WTC11 (cell line): ENCODE data around the gene TTLL5. TPM values are rescaled to one million over a fixed set of nuclear protein-coding genes. Genes with fewer than 3 reads are reported as not detected.
A peak's percentile ranks its signal among the peaks of the same experiment; 100 is the strongest.

Source experiments
- ATAC-seq: fragments of 200-7000 bp; cut with Tn5 transposase; 2 replicates; pipeline ENCODE4 v1.10.0; 2021; ENCODE audit warnings: mild to moderate bottlenecking, moderate library complexity
- CTCF ChIA-PET: fragments of 300-600 bp; sonication (Branson Sonifier 250); formaldehyde crosslinking; loops from one replicate; lab custom pipeline; 2021; ENCODE audit warnings: antibody characterized with exemption; lab: Charles Lee
- POLR2A ChIA-PET: fragments of 350-600 bp; sonication (Branson Sonifier 250); formaldehyde crosslinking; loops from one replicate; lab custom pipeline; 2021; ENCODE audit warnings: antibody characterized with exemption; lab: Charles Lee
- DNase-seq: peaks from one replicate; pipeline ENCODE4 v3.0.0; 2021; ENCODE audit warnings: low spot score
- H3K27ac Mint-ChIP-seq: 2 replicates; pipeline ENCODE4 v1.8.0; 2021; ENCODE audit warnings: mixed read lengths
- H3K27me3 Mint-ChIP-seq: 2 replicates; pipeline ENCODE4 v1.8.0; 2021; ENCODE audit warnings: low read depth, mild to moderate bottlenecking, moderate library complexity, mixed read lengths
- H3K36me3 Mint-ChIP-seq: 2 replicates; pipeline ENCODE4 v1.8.0; 2021; ENCODE audit warnings: mixed read lengths
- H3K4me1 Mint-ChIP-seq: 2 replicates; pipeline ENCODE4 v1.8.0; 2022; ENCODE audit warnings: mixed read lengths
- H3K4me3 Mint-ChIP-seq: 2 replicates; pipeline ENCODE4 v1.8.0; 2021; ENCODE audit warnings: mild to moderate bottlenecking, moderate library complexity, mixed read lengths
- H3K9me3 Mint-ChIP-seq: 2 replicates; pipeline ENCODE4 v1.8.0; 2021; ENCODE audit warnings: mixed read lengths
- ARID4B ChIP-seq: sonication (generic); formaldehyde crosslinking; IDR thresholded peaks from 2 replicates; pipeline ENCODE4 v1.8.0; 2023; ENCODE audit warnings: missing genetic modification reagents, mild to moderate bottlenecking, borderline replicate concordance
- ATF1 ChIP-seq: sonication (generic); formaldehyde crosslinking; IDR thresholded peaks from 2 replicates; pipeline ENCODE4 v1.8.1; 2023; ENCODE audit warnings: mild to moderate bottlenecking, moderate library complexity, missing genetic modification reagents
- CBFB ChIP-seq: sonication (generic); formaldehyde crosslinking; IDR thresholded peaks from 2 replicates; pipeline ENCODE4 v1.8.1; 2022; ENCODE audit warnings: mild to moderate bottlenecking, low read depth, missing genetic modification reagents
- CREB1 ChIP-seq: sonication (generic); formaldehyde crosslinking; IDR thresholded peaks from 2 replicates; pipeline ENCODE4 v1.8.0; 2023; ENCODE audit warnings: mild to moderate bottlenecking, missing genetic modification reagents
- ESRRA ChIP-seq: sonication (generic); formaldehyde crosslinking; IDR thresholded peaks from 2 replicates; pipeline ENCODE4 v1.8.1; 2022; ENCODE audit warnings: mild to moderate bottlenecking, missing genetic modification reagents, borderline replicate concordance
- ETV6 ChIP-seq: sonication (generic); formaldehyde crosslinking; IDR thresholded peaks from 2 replicates; pipeline ENCODE4 v1.8.1; 2022; ENCODE audit warnings: mild to moderate bottlenecking, missing genetic modification reagents
- GABPB1 ChIP-seq: sonication (generic); formaldehyde crosslinking; IDR thresholded peaks from 2 replicates; pipeline ENCODE4 v1.8.1; 2023; ENCODE audit warnings: mild to moderate bottlenecking, missing genetic modification reagents
- HMGA2 ChIP-seq: fragments of 250-450 bp; sonication (Bioruptor Pico); IDR thresholded peaks from 2 replicates; pipeline ENCODE4 v1.4.0; 2021; ENCODE audit warnings: mild to moderate bottlenecking, moderate library complexity
- IRF2 ChIP-seq: sonication (generic); formaldehyde crosslinking; IDR thresholded peaks from 2 replicates; pipeline ENCODE4 v1.8.0; 2022; ENCODE audit warnings: low read depth, missing genetic modification reagents, borderline replicate concordance
- JUN ChIP-seq: sonication (generic); formaldehyde crosslinking; IDR thresholded peaks from 2 replicates; pipeline ENCODE4 v1.8.0; 2023; ENCODE audit warnings: mild to moderate bottlenecking, missing genetic modification reagents
- KAT7 ChIP-seq: sonication (generic); formaldehyde crosslinking; IDR thresholded peaks from 2 replicates; pipeline ENCODE4 v1.8.1; 2023; ENCODE audit warnings: missing genetic modification reagents, mild to moderate bottlenecking, borderline replicate concordance
- MYBL2 ChIP-seq: sonication (generic); formaldehyde crosslinking; IDR thresholded peaks from 2 replicates; pipeline ENCODE4 v1.8.1; 2023; ENCODE audit warnings: mild to moderate bottlenecking, moderate library complexity, missing genetic modification reagents
- NFYB ChIP-seq: sonication (generic); formaldehyde crosslinking; conservative IDR thresholded peaks from 2 replicates; pipeline ENCODE4 v1.8.0; 2022; ENCODE audit warnings: low read depth, missing genetic modification reagents
- NR1H2 ChIP-seq: sonication (generic); formaldehyde crosslinking; IDR thresholded peaks from 2 replicates; pipeline ENCODE4 v1.9.0; 2021; ENCODE audit warnings: mild to moderate bottlenecking, moderate library complexity, missing genetic modification reagents
- OVOL2 ChIP-seq: fragments of 250-450 bp; sonication (Bioruptor Pico); IDR thresholded peaks from 2 replicates; pipeline ENCODE4 v1.9.0; 2021; ENCODE audit warnings: mild to moderate bottlenecking, borderline replicate concordance
- PRRX2 ChIP-seq: fragments of 250-450 bp; sonication (Bioruptor Pico); IDR thresholded peaks from 2 replicates; pipeline ENCODE4 v1.8.0; 2021; ENCODE audit warnings: mild to moderate bottlenecking
- ZBTB21 ChIP-seq: sonication (generic); formaldehyde crosslinking; IDR thresholded peaks from 2 replicates; pipeline ENCODE4 v1.8.1; 2023; ENCODE audit warnings: mild to moderate bottlenecking, missing genetic modification reagents, borderline replicate concordance
- ZNF219 ChIP-seq: sonication (generic); formaldehyde crosslinking; IDR thresholded peaks from 2 replicates; pipeline ENCODE4 v1.8.0; 2023; ENCODE audit warnings: missing genetic modification reagents, mild to moderate bottlenecking, borderline replicate concordance
- total RNA-seq: library from RNA; stranded (reverse); gene quantifications from 3 replicates; pipeline ENCODE4 v1.2.3, GENCODE V29; 2021
- TF ChIP-seq, protein P1 (sequence below): fragments of 250-450 bp; sonication (Bioruptor Pico); IDR thresholded peaks from 2 replicates; pipeline ENCODE4 v1.9.0; 2021; ENCODE audit warnings: mild to moderate bottlenecking
- TF ChIP-seq, protein P2 (sequence below): sonication (generic); formaldehyde crosslinking; IDR thresholded peaks from 2 replicates; pipeline ENCODE4 v1.8.0; 2022; ENCODE audit warnings: missing genetic modification reagents
- TF ChIP-seq, protein P3 (sequence below): sonication (generic); formaldehyde crosslinking; conservative IDR thresholded peaks from 2 replicates; pipeline ENCODE4 v1.8.1; 2022; ENCODE audit warnings: mild to moderate bottlenecking, missing genetic modification reagents
- TF ChIP-seq, protein P4 (sequence below): fragments of 250-450 bp; sonication (Bioruptor Pico); IDR thresholded peaks from 2 replicates; pipeline ENCODE4 v1.8.0; 2021; ENCODE audit warnings: mild to moderate bottlenecking

TTLL5 gene
- total RNA-seq, 1 experiment from 2014 or later = 39.6 TPM

GRCh38 chr14:75910048-75910447 is 249.0 kb downstream of the TTLL5 start (continued):
- TF ChIP-seq JUN (CRISPR knock-in tag) (no peak), ETV6 (no peak)

DNA sequence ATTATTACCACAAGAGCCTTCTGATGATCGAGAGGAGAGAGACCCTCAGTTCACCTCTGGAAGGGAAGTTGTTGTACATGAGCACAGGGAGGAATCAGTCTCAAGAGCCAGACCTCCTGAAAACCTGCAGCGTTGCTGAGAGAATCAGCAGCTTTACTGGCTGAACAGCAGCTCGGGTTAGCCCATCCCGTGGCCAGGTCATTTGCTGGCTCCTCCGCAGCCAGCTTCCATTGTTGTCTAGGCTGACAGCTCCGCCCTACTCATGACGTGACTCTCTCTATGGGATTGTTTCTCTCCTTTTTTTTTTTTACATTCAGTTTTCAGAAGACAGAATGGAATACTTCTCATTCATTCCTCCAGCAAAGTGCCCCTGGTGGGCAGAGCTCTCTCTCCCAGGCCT is 250.8 kb downstream of the TTLL5 start:
- peaks cover 19% of the 10 kb centered on the region for H3K4me1 Mint-ChIP-seq
- H3K4me3 Mint-ChIP-seq = no peak overlapping the region
- H3K9me3 Mint-ChIP-seq = no peaks in the 10 kb centered on the region
- CTCF ChIA-PET = interaction anchor here (0.8 to 9.2 kb wide), 7 partner anchors 19 to 475 kb away, joined by 3 to 307 read pairs (median 4); partner anchors contain the start of genes IFT43 and TGFB3
- no peaks in the 10 kb centered on the region for H3K36me3 Mint-ChIP-seq
- peak overlapping the region; percentile 78 for H3K27ac Mint-ChIP-seq
- peak; percentile 57 for DNase-seq
- POLR2A ChIA-PET = interaction anchor here (0.6 kb wide), 1 partner anchor 883 kb away, joined by 4 read pairs; no protein-coding TSS in a partner anchor
- TF ChIP-seq NR1H2 (no peak), KAT7 (CRISPR knock-in tag) (no peak), MYBL2 (CRISPR knock-in tag) (no peak), CBFB (no peak), ARID4B (CRISPR knock-in tag) (no peak), JUN (CRISPR knock-in tag) (no peak), NFYB (no peak), ATF1 (CRISPR knock-in tag) (no peak), HMGA2 (CRISPR knock-in tag) (no peak)
- TF ChIP-seq, protein P1, sequence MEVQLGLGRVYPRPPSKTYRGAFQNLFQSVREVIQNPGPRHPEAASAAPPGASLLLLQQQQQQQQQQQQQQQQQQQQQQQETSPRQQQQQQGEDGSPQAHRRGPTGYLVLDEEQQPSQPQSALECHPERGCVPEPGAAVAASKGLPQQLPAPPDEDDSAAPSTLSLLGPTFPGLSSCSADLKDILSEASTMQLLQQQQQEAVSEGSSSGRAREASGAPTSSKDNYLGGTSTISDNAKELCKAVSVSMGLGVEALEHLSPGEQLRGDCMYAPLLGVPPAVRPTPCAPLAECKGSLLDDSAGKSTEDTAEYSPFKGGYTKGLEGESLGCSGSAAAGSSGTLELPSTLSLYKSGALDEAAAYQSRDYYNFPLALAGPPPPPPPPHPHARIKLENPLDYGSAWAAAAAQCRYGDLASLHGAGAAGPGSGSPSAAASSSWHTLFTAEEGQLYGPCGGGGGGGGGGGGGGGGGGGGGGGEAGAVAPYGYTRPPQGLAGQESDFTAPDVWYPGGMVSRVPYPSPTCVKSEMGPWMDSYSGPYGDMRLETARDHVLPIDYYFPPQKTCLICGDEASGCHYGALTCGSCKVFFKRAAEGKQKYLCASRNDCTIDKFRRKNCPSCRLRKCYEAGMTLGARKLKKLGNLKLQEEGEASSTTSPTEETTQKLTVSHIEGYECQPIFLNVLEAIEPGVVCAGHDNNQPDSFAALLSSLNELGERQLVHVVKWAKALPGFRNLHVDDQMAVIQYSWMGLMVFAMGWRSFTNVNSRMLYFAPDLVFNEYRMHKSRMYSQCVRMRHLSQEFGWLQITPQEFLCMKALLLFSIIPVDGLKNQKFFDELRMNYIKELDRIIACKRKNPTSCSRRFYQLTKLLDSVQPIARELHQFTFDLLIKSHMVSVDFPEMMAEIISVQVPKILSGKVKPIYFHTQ (CRISPR knock-in tag) = no peak
- TF ChIP-seq, protein P2, sequence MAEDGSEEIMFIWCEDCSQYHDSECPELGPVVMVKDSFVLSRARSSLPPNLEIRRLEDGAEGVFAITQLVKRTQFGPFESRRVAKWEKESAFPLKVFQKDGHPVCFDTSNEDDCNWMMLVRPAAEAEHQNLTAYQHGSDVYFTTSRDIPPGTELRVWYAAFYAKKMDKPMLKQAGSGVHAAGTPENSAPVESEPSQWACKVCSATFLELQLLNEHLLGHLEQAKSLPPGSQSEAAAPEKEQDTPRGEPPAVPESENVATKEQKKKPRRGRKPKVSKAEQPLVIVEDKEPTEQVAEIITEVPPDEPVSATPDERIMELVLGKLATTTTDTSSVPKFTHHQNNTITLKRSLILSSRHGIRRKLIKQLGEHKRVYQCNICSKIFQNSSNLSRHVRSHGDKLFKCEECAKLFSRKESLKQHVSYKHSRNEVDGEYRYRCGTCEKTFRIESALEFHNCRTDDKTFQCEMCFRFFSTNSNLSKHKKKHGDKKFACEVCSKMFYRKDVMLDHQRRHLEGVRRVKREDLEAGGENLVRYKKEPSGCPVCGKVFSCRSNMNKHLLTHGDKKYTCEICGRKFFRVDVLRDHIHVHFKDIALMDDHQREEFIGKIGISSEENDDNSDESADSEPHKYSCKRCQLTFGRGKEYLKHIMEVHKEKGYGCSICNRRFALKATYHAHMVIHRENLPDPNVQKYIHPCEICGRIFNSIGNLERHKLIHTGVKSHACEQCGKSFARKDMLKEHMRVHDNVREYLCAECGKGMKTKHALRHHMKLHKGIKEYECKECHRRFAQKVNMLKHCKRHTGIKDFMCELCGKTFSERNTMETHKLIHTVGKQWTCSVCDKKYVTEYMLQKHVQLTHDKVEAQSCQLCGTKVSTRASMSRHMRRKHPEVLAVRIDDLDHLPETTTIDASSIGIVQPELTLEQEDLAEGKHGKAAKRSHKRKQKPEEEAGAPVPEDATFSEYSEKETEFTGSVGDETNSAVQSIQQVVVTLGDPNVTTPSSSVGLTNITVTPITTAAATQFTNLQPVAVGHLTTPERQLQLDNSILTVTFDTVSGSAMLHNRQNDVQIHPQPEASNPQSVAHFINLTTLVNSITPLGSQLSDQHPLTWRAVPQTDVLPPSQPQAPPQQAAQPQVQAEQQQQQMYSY = no peak
- H3K27me3 Mint-ChIP-seq = no peaks in the 10 kb centered on the region
- ATAC-seq = peak; percentile 94

DNA sequence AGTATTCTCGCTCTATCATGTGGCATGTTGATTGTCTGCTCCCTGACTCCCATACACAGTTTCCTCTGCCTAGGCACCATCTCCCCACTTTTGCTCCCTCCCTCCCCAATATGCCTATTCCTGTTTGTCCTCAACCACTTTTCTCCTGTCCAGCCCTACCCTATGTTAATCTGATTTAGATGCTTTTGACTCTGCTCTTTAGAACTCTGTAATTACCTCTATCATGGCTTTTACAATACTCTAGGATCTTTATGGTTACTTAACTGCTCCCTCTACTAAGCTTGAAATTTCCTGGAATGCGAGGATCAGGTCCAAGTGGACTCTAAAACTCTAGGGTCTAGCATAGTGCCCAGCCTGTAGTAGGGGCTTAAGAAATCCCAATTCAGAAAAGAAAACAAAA is 252.1 kb downstream of the TTLL5 start:
- no peaks in the 10 kb centered on the region for H3K36me3 Mint-ChIP-seq
- no peak for ATAC-seq
- CTCF ChIA-PET = interaction anchor here (9.2 kb wide), 1 partner anchor 68 kb away, joined by 307 read pairs; the partner anchor contains the start of genes IFT43 and TGFB3
- TF ChIP-seq, protein P3, sequence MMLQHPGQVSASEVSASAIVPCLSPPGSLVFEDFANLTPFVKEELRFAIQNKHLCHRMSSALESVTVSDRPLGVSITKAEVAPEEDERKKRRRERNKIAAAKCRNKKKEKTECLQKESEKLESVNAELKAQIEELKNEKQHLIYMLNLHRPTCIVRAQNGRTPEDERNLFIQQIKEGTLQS = no peak
- TF ChIP-seq IRF2 (CRISPR knock-in tag) (no peak), GABPB1 (CRISPR knock-in tag) (no peak), CREB1 (CRISPR knock-in tag) (no peak), NFYB (no peak), OVOL2 (no peak), PRRX2 (CRISPR knock-in tag) (no peak), ESRRA (CRISPR knock-in tag) (no peak), ZBTB21 (no peak), ZNF219 (CRISPR knock-in tag) (no peak)
- TF ChIP-seq, protein P4, sequence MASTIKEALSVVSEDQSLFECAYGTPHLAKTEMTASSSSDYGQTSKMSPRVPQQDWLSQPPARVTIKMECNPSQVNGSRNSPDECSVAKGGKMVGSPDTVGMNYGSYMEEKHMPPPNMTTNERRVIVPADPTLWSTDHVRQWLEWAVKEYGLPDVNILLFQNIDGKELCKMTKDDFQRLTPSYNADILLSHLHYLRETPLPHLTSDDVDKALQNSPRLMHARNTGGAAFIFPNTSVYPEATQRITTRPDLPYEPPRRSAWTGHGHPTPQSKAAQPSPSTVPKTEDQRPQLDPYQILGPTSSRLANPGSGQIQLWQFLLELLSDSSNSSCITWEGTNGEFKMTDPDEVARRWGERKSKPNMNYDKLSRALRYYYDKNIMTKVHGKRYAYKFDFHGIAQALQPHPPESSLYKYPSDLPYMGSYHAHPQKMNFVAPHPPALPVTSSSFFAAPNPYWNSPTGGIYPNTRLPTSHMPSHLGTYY (CRISPR knock-in tag) = no peak

More for the DNA sequence above, 252.1 kb downstream of the TTLL5 start:
- DNase-seq = no peak
- POLR2A ChIA-PET = no interaction called here
- H3K27ac Mint-ChIP-seq = no peak overlapping the region; the same call in 1 of the 2 replicates
- no peaks in the 10 kb centered on the region for H3K27me3 Mint-ChIP-seq
- H3K4me3 Mint-ChIP-seq = no peak overlapping the region
- H3K9me3 Mint-ChIP-seq = no peaks in the 10 kb centered on the region
- H3K4me1 Mint-ChIP-seq = peaks cover 32% of the 10 kb centered on the region
